GM18511 (cell line): ENCODE data around the gene USB1.

Experiments
- ATAC-seq: cut with Tn5 transposase; IDR thresholded peaks from one replicate; pipeline ENCODE4 v1.9.1; 2021; ENCODE audit warnings: mild to moderate bottlenecking, moderate library complexity; ENCODE audit not compliant: unreplicated experiment

Gene USB1

DNA sequence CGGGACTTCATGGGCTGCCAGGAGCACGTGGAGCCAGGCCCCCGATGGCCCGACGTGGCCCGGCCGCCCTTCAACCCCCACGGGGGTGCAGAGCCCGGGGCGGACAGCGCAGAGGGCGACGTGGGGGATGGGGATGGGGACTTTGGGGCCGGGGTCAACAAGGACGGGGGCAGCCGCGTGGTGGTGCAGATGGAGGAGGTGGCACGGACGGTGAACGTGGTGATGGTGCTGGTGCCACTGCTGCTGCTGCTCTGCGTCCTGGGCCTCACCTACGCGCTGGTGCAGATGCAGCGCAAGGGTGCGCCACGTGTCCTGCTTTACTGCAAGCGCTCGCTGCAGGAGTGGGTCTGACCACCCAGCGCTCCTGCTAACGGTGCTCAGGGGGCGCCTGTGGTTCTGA lies 43.9 kb downstream of the USB1 start:
- ATAC-seq: no peak

DNA sequence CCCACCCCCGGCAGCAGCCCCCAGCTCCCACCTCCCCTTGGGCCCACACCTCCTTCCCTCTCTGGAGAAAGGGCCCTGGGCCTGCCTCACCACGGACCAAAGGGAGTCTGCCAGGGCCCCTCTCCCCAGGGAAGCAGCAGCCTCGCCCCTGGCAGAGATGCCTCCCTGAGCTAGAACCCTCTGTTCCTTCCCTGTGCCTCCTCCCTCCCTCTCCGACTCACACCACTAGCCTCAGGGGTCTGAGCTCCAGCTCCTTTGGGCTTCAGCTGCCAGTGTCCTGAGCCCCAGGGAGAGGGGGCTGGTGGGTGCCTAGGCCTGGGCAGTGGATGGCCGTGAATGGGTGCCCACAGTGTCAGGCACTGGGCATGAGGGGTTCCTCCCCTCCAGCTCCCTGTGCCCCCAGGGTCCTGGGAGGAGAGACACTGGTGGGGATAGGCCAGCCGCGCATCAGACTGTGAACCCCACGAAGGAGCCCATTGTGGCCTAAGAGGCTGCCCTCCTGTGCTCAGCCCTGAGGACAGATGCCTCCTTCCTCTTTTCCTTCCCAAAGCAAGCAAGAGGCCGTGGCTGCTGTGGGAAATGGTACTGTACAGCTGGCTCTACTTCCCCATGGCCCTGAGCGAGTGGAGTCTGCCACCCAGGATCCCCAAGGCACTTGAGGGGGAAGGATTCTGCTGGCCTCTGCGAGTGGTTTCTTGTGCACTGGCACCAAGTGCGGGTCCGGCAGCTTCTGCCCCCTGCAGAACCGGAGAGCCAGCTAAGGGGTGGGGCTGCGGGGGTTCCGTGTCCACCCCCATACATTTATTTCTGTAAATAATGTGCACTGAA lies 45.1 kb downstream of the USB1 start:
- ATAC-seq: no peak

DNA sequence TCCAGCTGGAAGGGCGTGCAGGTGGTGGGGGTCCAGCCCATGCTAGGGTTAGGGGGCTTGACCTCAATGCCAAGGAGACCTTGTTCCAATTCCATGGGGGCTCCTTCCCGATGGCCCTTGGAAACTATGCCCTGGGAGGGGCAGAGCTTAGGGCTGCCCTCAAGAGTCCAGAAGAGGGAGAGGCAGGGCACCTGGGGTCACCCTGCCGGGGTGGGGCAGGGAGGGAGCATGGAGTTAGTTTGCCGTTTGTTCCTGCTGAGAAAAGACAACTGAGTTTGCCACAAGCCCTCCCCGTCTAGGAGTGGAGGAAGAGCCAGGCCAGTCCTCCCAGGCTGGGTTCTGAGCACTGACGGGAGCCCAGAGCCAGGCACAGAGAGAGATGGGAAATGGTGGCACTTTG lies 45.7 kb downstream of the USB1 start:
- no peak for ATAC-seq

DNA sequence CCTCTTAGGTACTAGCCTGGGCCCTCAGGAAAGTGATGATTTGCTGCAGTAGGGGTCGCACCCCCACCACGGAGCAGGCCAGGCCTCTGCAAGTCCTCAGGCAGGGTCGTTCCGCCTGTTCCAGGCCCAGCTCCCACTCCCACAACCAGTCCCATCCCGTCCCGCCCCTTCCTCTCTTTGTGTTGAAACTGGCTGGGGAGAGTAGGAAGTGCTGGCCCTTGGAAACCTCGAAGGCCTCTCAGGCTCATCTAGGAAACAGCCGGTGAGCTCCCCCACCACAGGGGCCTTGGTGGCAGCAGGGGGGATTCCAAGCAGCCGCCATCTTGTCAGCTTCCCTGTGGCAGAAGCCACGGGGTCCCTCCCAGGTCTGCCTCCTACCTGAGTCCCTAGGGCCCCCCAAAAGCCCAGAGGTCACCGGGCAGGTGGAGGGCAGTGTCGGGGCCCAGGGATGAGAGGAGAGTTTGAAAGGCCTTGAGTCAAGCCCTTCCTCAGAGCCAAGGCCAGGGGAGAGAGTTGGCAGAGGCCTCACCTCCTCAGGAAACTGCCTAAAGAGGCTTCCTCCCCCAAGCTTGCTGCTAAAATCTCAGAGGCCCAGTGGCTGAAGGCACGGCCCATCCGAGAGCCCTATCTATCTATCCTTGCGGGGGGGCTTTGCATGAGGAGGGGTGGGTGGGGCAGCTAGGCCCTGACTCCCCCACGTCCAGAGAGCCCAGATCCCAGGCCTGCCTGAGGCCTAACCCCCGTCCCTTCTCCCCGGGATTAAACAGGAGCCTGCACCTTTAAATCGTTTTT lies 46.5 kb downstream of the USB1 start:
- no peak for ATAC-seq

DNA sequence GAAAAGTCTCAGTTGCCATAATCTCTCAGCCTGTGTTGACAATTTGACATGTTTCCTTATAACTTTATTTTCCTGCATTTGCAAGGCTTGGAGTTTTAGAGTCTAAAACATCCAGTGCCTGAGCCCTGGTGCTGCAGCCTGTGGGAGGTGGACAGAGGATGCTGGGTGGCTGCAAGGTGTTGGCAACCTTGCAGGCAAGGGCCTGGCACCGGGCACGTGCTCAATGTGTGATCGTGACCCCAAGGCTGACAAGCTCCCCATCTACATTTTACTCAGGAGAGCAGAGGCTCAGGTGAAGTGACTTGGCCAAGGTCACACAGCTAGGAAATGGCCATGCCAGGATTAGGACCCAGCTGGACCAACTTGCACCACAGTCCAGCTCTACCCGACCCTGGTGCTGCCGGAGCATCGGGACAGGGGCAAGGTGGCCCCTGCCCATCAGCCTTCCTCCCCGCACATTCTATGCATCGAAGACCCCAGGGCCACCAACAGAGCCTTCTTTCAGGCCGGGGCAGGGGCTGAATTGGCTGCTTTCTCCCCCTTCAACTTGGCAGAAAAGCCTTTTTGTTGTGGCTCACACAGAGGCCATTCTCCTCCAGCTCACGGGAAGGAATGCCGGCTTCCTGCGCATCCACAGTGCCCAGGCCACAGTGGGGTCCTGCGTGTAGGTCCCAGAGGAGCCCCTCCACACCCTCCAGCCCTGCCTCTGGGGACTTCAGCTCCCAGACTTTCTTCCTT lies 47.5 kb downstream of the USB1 start:
- no peak for ATAC-seq

DNA sequence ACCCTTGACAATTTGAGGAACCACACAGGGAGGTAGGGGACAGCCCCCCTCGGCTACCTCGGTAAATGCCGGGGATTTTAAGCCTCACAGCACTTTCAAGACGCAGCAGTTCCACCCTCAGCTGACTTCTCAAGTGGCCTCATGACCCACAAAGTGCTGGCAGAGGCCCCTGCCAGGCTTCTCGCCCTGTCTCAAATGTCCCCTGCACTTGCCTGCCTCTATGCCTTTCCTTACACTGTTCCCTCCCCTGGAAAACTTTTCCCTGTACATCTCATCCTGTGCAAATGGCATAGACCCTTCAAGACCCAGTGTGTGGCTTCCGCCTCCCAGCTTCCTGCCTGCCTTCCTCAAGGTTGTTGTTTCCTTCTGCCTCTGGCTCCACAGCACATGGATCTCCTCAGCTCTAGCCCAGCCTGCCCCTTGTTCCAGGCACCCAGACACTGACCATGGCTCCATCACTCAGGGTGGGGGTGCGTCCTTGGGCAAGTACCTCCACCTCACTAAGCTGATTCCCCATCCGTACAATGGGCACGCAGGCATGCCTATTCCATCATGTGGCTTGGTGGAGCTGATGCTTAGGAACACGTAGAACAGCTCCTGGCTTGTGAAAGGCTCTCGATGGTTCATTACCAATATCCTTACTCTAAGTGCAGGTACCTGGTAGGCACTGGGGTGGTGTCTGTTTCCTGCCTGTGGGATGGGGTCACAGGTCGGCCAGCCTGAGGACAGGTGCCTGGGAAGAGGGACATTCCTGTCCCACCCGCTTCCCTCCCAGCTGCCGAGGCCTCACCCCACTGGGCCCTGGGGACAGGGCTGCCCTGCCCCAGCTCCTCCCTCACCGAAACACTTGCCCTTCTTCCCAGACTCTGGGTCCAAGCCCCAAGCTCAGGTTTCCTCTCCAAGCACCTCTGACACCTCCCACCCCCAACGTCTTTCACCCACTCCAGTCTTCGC lies 48.3 kb downstream of the USB1 start:
- no peak for ATAC-seq

DNA sequence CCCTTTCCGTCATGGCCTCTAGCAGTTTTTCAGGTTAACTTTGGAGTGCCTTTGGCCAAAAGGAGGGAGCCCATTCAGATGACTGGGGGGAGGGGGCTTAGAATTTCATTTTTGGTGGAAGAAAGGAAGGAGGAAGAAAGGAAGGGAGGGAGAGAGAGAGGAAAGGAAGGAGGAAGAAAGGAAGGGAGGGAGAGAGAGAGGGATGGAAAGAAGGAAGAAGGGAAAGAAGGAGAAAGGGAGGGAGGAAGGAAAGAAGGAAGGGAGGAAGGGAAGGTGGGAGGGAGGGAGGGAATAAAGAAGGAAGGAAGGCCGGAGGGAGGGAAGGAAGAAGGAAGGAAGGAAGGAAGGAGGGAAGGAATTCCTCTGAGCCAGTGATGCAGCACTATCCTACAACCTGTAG lies 50.1 kb downstream of the USB1 start:
- ATAC-seq: no peak

DNA sequence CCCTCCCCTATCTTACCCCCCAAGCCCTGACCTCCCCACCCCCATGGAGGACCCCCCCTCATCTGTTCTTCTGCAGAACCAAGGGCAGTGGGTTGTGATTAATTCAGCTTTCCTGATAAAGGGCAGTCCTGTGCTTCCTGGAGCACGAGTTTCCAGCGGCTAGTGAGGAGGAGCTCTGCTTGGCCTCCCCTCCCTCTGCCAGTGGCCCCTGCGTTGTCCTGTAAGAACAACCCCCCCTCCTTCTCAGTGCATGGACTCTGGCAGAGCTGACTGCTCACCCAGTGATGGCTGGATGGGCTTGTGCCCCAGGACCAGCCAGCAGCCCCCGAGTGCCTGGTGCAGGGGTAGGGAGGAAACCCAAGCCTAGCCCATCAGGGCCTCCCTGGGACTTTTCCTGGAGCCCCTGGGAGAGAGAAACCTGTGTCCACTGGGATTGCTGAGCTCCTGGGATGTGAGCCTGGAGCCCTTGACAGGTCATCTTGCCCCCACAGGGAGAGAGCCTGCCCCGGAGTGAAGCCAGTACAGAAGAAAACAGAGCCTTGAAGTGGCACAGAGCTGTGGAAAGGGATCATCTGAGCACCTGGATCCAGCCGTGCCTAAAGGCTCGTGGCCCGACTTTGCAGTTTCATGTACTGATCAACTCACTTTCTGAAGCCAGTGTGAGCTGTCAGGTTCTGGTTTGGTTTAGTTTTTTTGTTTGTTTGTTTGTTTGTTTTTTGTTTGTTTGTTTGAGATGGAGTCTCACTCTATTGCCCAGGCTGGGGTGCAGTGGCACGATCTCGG lies 50.8 kb downstream of the USB1 start:
- no peak for ATAC-seq

DNA sequence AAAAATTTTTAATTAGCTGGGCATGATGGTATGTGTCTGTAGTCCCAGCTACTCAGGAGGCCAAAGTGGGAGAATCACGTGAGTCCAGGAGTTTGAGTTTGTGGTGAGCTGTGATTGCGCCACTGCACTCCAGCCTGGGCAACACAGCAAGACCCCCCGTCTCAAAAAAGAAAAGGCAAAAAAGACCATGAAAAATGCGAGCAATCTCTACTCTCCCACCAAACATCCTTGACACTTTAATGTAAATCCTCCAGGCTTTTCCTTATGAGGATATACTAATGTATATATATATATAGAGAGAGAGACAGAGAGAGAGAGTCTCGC lies 52.4 kb downstream of the USB1 start:
- no peak for ATAC-seq

DNA sequence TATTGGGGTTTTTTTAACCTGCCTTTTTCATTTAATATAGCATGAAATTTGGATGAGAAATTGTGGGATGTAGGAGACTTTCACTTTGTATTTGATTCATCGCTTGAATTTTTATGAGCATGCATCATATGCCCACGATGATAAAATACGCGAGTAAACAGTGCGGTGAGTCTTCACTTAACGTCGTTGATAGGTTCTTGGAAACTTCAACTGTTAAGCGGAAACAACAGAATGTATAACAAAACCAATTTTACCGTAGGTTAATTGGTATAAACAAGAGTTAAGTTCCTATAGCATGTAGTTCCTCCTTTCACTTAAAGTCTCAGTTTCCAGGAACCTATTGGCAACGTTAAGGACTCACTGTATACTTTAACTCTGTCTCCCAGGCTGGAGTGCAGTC lies 53.1 kb downstream of the USB1 start:
- ATAC-seq: no peak

DNA sequence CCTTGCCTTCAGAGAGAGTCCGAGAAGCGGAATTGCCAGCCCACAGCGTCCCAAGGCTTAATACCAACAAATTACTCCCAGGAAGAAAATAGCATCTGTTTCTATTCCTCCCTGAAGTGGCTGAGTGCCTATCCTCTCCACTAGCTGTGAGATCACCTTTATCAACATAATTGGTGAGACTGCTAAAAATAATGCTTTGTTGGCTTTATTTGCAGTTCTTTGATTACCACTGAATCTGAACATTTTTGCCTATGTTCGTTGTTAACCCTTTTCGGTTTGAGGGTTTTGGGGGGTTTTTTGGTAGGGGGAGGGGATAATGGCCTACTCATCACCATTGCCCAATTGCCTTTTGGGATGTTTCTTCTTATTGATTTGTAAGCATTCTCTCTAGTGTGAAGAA lies 55.4 kb downstream of the USB1 start:
- ATAC-seq: no peak

DNA sequence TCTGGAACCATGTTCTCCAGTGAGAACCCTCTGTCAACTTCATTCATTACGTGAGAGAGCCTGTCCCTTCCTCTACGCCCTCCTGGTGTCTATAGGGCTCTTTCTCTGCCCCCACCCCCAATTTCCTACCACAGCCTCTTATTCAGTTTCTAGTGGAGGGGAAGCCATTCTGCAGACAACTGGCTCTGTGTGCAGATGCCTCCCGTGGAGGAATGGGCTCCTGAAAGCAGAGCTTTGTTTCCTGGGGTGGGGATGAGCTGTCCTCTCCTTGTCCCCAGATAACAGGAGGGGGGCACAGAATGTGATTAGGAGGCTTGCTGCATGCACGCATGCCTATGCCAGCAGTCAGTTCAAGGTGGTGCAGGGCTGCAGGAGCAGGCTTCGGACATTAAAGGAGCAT lies 55.9 kb downstream of the USB1 start:
- no peak for ATAC-seq

DNA sequence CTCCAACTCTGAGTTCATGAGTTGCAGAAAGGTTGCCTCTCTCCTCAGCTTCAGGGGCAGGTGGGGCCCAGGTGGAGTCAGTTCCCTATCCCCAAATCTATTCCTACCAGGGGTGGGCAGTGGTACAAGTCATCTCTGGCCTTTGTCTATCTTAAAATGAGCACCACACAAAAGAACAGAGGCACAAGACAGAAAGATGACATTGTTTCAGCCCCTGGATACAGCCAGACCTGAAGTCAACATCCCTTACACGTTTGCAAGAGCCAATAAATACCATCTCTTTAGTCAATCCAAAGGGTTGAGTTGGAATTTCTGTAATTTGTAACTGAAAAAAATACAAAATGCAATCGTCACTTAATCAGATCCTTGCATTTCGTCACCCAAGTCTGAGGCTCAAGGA lies 56.6 kb downstream of the USB1 start:
- ATAC-seq: no peak

DNA sequence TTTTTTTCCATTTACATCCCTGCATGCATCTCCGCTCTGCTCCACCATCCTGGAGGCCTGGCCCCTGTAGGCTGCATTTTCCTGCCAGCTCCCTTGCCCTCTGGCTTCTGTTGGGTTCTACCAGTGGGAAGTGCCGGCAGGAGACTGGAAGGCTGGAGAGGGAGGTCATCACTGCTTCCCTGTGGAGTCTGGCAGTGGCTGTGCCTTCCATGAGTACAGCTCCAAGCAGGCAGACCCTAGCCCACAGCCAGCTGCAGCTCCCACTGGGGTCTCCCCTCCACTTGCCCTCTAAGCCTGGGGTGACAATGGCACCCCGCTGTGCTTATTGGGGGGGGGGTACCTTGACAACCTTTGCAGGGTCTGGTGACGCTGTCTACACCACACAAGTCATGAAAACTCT lies 61.6 kb downstream of the USB1 start:
- ATAC-seq: no peak

DNA sequence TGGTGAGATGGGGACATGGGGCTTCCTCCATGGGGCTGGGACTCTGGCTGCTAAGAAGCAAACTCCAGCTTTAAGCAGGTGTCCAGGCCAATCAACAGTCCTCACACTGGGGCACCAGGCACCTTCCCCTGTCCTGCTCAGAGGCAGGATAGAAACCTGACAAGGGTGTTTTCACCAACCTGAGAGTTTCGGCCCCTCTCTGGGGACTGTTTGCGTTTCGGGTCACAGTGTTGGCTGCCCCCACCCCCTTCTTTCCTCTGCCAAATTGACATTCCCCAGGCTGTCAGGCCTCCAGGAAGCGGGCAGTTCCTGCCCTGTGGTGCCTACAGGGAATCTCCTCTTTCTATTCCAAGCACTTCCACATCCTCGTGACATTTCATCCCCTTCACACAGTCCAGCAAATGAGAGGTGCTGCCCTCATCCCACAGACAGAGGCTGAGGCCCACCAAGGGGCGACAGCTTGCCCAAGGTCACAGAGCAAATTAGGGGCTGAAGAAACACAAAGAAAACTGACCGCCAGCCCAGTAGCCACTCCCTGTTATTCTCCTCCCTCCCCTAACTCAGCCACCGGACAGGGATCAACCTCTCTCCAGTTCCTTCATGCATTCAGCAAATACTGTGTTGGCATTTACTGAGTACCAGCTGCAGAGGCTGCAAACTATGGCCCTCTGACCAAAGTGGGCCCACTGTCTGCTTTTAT lies 62.3 kb downstream of the USB1 start:
- ATAC-seq: no peak

DNA sequence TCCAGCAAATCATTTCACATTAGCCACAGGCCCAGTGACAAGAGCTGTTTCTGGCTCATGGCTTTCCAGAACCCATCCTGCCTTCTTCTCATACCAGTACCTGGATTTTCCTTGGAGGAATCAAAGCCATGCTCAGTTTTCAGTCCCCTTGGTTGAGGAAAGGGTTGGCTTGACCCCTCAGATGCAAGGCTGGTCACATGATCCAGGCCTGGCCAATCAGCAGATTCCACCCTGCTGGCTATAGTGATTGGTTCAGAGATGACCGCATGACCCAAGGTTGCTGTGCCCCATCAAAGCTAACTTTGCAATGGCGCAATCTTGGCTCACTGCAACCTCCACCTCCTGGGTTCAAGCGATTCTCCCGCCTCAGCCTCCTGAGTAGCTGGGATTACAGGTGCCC lies 69.4 kb downstream of the USB1 start:
- no peak for ATAC-seq
